ENCODE measurements around the gene DFFA.
"Not testable (repeated sequence)": the region's sequence is repeated elsewhere in the genome, so short reads cannot be mapped to it uniquely, and the experiment has no call there.

DFFA gene

DNA sequence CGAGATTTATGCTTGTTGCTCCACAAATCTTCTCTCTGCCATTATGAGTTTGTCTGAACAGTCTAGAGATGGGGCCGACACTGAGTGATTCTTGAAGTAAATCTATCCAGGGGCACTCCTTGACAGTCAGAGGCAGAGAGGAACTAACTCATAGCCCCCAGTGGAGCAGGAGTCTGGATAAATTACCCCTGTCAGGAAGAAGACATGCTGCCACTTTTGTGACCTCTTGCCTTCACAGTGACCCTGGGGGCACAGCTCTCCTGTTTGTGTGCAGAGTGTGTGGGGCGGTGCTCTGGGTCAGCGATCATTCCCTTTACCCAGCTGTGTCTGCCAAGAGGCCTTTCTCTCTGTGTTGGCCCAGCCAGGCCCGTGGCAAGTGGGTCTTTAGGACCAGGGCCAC lies 31.9 kb upstream of the DFFA start:
- no peak for DNase-seq

GRCh38 chr1:10502206-10502605 lies 29.9 kb upstream of the DFFA start:
- DNase-seq, result no peak

DNA sequence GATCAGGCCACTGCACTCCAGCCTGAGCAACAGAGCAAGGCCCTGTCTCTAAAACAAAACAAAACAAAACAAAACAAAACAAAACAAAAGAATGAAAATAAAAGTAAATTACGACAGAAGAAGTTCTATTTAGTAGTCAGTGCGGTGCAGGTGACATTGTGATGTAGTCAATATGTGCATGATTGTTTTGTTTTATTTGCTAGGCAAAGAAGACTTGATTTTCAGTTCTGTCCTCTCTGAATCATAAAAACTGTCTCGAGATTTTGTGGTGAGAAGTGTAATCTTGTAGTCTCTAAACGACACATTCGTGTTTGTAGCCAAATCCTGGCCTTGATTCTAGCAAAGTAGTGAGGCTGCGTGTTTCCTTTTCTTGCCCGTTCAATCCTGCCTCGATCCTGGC lies 25.9 kb upstream of the DFFA start:
- no peak for DNase-seq

GRCh38 chr1:10497109-10497508 lies 24.8 kb upstream of the DFFA start:
- DNase-seq, result no peak

GRCh38 chr1:10495952-10496351 lies 23.6 kb upstream of the DFFA start:
- no peak for DNase-seq

GRCh38 chr1:10495475-10495817 lies 23.1 kb upstream of the DFFA start:
- no peak for DNase-seq

GRCh38 chr1:10494754-10495474 lies 22.6 kb upstream of the DFFA start:
- peak; percentile 81 for DNase-seq

DNA sequence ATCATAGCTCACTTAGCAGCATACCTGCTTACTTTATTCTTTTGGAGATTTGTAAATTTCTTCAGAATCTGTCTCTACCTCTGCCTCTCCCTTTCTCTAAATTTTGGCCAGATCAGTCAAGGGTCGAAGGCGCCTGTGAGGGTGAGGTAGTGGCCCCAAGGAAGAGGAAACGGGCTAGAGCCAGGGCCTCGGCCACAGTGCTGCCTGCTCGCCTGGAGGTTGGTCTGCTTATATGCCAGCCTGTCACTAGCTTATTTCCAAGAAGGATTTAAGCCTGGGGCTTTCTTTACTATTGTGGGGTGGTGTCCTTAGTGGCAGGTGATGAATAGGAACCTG lies 22.1 kb upstream of the DFFA start:
- no peak for DNase-seq

- DNase-seq, result no peak
These were observed 18.1 kb upstream of the DFFA start for GRCh38 chr1:10490286-10490970.

DNA sequence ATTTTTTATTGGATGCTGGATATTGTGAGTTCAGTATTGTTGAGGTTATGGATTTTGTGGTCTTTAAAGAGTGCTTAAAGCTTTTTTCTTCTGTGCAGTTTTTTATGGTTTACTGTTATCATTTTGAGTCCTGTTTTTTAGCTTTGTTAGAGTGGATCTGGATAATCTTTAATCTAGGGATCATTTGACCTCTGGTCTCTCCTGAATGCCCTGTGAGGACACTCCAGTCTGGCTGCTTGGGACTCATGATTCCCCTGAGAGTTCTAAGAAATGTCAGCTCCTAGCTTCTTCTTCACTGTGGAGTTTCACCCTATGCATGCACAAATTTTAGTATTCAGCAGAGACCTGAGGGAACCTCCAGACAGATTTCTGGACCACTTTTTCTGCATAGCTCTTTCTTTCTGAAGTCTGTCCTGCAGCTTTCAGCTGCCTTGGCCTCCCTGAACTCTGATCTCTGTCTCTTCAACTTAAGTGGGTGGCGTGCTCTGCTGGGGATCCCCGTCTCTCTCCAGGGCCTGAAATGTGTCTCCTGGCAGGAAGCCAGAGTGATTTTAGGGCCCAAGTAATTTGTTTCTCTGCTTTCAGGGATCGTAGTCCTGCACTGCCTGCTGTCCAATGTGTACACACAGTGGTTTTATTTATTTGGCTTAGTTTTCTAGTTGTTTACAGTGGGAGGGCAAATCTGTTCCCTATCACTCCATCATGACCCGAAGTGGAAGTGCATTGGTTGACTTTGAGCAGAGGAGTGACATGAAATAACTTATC lies 17.1 kb upstream of the DFFA start:
- DNase-seq, result no peak

DNA sequence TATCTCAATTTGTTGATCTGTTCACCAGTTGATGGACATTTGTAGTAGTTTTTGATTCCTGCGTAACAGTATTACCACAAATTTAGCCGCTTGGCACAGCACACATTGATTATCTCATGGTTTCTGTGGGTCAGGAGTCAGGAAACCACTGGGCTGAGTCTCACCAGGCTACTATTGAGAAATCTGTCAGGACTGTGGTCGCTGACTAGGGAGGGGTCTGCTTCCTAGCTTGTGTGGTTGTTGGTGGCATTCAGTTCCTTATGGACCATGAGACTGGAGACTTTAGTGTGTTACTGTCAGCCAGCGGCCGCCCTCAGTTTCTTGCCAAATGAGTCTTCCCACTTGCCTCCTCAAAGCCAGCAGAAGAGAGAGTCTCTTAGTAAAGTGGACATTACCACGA lies 12.2 kb upstream of the DFFA start:
- DNase-seq, result no peak

GRCh38 chr1:10480614-10481013 lies 8.3 kb upstream of the DFFA start:
- no peak for DNase-seq

DNA sequence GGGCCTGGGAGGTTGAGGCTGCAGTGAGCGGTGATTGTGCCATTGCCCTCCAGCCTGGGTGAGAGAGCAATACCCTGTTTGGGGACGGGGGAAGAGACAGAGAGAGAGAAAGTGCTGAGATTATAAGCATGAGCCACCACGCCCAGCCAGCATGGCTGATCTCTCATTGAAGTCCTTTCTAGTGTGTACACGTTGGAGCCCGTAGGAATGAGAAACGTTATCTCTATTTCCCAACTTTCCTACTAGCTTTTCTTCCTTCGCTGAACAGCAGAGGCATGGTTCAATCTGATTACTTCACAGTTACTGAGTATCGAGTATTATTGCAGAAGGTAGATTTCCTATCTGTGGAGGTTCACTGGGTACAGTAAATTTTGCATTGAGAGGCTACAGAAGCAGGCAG lies 7.0 kb upstream of the DFFA start:
- no peak for DNase-seq

GRCh38 chr1:10475510-10475909 lies 3.2 kb upstream of the DFFA start:
- peak; percentile 38 for DNase-seq

GRCh38 chr1:10474613-10475507 lies 2.5 kb upstream of the DFFA start, which contains the start of gene PEX14:
Gene PEX14, plus strand, starts transcription at chr1:10474950. Its CDS starts 17 bp downstream, at chr1:10474967.
- peak; percentile 92 for DNase-seq

DNA sequence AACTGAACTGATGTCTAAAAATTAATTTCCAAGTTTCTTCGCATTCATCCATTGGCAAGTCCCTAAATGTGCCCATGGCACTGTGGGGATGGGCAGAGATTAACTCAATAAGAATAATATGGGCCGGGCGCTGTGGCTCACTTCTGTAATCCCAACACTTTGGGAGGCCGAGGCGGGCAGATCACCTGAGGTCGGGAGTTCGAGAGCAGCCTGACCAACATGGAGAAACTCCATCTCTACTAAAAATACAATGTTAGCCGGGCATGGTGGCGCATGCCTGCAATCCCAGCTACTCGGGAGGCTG lies 1.9 kb upstream of the DFFA start:
- DNase-seq, result not testable (repeated sequence)

GRCh38 chr1:10473145-10473765 lies 926 bp upstream of the DFFA start:
- DNase-seq, result no peak

DNA sequence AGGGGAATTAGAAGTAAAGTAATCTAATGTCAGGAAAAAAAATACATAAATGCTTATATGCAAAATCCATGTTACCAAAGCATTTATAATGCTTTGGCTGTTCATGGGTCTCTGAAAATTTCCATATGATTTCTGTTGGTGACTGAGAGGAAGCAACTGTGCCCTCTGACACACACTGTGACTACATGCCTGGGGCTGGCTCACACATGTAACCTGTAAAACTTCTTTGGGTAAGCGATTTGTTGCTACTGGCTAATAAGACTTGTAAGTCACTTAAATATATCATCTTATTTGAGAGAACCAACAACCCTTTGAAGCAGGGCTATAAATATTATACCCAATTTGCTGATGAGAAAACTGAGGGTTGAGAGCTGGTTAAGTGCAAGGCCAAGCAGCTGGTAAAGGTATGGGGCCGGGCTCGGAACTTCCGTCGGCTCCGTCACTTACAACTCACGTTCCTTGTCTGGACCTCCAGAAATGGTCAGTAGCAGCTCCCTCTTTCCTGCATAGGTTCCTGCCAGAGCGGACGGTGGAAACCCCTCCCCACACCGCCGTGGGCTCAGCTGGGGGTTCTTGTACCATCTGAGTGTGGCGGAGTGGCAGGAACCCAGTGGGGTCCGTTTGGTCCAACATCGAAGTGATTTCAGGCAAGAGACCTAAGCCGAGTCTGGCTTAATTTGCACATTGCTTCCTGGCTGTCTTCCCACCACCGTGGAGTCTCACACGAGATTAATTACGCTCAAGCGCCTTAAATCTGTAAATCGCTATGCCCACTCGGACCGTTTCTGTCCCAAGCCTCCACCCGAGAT lies 714 bp downstream of the DFFA start:
- DNase-seq, result peak; percentile 16

DNA sequence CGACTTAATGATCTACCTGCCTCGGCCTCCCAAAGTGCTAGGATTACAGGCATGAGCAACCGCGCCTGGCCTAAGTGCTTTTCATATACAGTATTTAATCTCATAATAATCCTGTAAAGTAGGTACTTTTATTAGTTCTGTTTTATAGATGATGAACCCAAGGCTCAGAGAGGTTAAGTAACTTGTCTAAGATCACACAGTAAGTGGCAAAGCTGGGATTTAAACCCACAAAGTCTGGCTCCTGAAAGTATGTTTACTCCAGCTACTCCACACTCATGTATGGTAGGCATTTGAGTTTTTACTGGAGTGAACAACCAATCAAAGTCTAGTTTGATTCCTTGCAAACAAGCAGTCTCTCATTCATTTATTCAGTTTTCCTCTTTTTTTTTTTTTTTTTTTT lies 2.3 kb downstream of the DFFA start:
- no peak for DNase-seq

- no peak for DNase-seq
These were observed 5.3 kb downstream of the DFFA start for GRCh38 chr1:10467078-10467477.

DNA sequence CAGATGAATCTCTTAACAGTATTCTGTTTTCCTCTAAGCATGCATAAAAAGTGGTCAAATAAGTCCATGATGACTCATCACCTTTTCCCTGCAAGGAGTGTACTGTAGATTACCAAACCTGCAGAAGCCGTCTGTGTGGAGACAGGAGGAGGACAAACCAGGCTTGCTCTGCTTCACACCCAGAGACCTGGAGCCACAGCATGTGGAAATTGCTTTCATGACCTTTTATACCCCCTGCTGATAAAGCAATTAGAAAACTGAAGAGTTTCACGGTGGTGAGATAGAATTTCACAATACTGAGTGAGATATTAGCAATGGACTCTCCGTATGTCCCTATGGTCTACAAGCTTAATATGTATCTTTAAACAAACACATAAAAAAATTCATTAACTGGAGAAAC lies 13.1 kb downstream of the DFFA start:
- DNase-seq, result peak; percentile 86

- DNase-seq, result no peak
These were observed 14.5 kb downstream of the DFFA start for GRCh38 chr1:10457875-10458274.
